ENCODE results near the gene RAB17. TPM values are rescaled to one million over a fixed set of nuclear protein-coding genes. Genes with fewer than 3 reads are reported as not detected.

Gene RAB17
- polyA plus RNA-seq, 4 donors = 14.9 to 22.6 (median 16.9) TPM

- no peak for DNase-seq (ENCODE audit: low read depth in 4 of 4, low spot score in 2 of 4)
Observed at GRCh38 chr2:237581326-237581725, 9.2 kb downstream of the RAB17 start.

- no peak for DNase-seq (ENCODE audit: low read depth in 4 of 4, low spot score in 2 of 4)
Observed at GRCh38 chr2:237577956-237578870, 12.3 kb downstream of the RAB17 start.

- no peak for DNase-seq (ENCODE audit: low read depth in 4 of 4, low spot score in 2 of 4)
Observed at GRCh38 chr2:237577458-237577857, 13.1 kb downstream of the RAB17 start.

GRCh38 chr2:237576974-237577373 is 13.6 kb downstream of the RAB17 start:
- DNase-seq (ENCODE audit: low read depth in 4 of 4, low spot score in 2 of 4) = no peak

GRCh38 chr2:237575869-237576862 is 14.4 kb downstream of the RAB17 start:
- no peak for DNase-seq (ENCODE audit: low read depth in 4 of 4, low spot score in 2 of 4)

GRCh38 chr2:237574894-237575868 is 15.4 kb downstream of the RAB17 start:
- no peak for DNase-seq (ENCODE audit: low read depth in 4 of 4, low spot score in 2 of 4)

- no peak for DNase-seq (ENCODE audit: low read depth in 4 of 4, low spot score in 2 of 4)
Observed at GRCh38 chr2:237574467-237574866, 16.1 kb downstream of the RAB17 start.

- no peak for DNase-seq (ENCODE audit: low read depth in 4 of 4, low spot score in 2 of 4)
Observed at GRCh38 chr2:237573721-237574415, 16.7 kb downstream of the RAB17 start.

GRCh38 chr2:237572742-237573101 is 17.8 kb downstream of the RAB17 start:
- no peak for DNase-seq (ENCODE audit: low read depth in 4 of 4, low spot score in 2 of 4)

- DNase-seq (ENCODE audit: low read depth in 4 of 4, low spot score in 2 of 4) = peak in 3 of 4 donors; percentile 72 to 75 (median 72)
Observed at GRCh38 chr2:237572021-237572741, 18.4 kb downstream of the RAB17 start.

GRCh38 chr2:237571551-237571950 is 19.0 kb downstream of the RAB17 start:
- DNase-seq (ENCODE audit: low read depth in 4 of 4, low spot score in 2 of 4) = no peak

GRCh38 chr2:237570776-237571335 is 19.7 kb downstream of the RAB17 start:
- no peak for DNase-seq (ENCODE audit: low read depth in 4 of 4, low spot score in 2 of 4)

- no peak for DNase-seq (ENCODE audit: low read depth in 4 of 4, low spot score in 2 of 4)
Observed at GRCh38 chr2:237569896-237570295, 20.6 kb downstream of the RAB17 start.

- no peak for DNase-seq (ENCODE audit: low read depth in 4 of 4, low spot score in 2 of 4)
Observed at GRCh38 chr2:237569041-237569440, 21.5 kb downstream of the RAB17 start.

- DNase-seq (ENCODE audit: low read depth in 4 of 4, low spot score in 2 of 4) = no peak
Observed at GRCh38 chr2:237568121-237568660, 22.3 kb downstream of the RAB17 start.

GRCh38 chr2:237567276-237568029 is 23.1 kb downstream of the RAB17 start:
- DNase-seq (ENCODE audit: low read depth in 4 of 4, low spot score in 2 of 4) = no peak

GRCh38 chr2:237566401-237567235 is 23.9 kb downstream of the RAB17 start, which contains the start of gene PRLH:
Gene PRLH, plus strand, starts transcription at chr2:237566574. Its CDS starts 0 bp downstream, at chr2:237566574.
- no peak for DNase-seq (ENCODE audit: low read depth in 4 of 4, low spot score in 2 of 4)
